GM12873 (cell line): ENCODE measurements around the gene ATP1A3.

Source experiments
- TF ChIP-seq, protein P1 (sequence below): IDR thresholded peaks from 2 replicates; pipeline ENCODE4 v1.5.1; 2012; ENCODE audit warnings: low read depth, mild to moderate bottlenecking, moderate library complexity, low read length, control low read depth; ENCODE audit not compliant: insufficient read depth; ENCODE audit errors: missing control alignments

ATP1A3 gene

DNA sequence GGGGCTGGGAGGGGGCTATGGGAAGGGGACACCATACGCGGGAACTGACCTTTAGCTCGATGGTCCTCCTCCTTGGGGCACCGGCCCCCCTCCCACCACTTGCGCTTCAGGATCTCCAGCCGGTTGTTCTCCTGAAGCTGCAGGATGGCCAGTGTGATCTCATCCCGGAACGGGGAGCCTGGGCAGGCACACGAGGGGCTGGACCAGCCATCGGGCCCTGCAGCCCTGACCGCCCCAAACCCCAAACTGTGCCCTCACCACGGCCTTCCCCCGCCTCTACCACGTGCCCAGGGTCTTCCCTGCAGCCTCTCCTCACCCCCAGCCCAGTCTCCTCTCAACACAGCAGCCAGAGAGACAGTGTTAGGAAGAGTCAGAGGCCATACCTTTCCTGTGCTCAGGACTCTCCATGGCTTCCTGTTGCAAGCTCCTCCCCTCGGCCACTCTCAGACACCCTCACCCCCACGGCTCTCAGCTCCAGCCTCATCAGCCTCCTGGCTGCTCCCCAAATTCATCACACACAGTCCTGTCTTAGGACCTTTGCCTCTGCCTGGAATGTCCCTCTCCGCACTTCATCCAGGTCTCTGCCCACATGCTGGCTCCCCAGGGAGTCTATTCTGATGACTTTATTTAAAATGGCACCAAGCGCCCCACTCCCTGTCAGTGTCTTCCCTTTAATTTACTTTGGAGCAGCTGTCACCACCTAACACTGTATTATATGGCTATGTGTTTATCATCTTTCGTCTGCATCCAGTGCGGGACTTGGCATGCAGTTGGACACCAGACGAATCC lies 9.7 kb upstream of the ATP1A3 start:
- TF ChIP-seq, protein P1, sequence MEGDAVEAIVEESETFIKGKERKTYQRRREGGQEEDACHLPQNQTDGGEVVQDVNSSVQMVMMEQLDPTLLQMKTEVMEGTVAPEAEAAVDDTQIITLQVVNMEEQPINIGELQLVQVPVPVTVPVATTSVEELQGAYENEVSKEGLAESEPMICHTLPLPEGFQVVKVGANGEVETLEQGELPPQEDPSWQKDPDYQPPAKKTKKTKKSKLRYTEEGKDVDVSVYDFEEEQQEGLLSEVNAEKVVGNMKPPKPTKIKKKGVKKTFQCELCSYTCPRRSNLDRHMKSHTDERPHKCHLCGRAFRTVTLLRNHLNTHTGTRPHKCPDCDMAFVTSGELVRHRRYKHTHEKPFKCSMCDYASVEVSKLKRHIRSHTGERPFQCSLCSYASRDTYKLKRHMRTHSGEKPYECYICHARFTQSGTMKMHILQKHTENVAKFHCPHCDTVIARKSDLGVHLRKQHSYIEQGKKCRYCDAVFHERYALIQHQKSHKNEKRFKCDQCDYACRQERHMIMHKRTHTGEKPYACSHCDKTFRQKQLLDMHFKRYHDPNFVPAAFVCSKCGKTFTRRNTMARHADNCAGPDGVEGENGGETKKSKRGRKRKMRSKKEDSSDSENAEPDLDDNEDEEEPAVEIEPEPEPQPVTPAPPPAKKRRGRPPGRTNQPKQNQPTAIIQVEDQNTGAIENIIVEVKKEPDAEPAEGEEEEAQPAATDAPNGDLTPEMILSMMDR = no peak

DNA sequence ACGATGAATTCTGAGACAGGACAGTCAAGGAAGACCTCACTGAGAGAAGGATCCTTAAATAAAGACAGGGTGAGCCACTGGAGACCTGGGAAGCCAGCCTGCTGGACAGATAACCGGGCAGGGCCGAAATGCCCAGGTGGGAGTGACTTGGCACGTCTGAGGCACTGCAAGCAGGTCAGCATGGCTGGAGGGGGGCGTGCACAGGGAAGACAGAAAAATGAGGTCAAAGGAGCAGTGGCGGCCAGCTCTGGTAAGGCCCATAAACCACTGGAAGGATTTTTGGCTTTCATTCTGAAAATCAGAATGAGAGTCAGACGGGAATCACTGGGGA lies 5.8 kb upstream of the ATP1A3 start:
- TF ChIP-seq, protein P1 = no peak

DNA sequence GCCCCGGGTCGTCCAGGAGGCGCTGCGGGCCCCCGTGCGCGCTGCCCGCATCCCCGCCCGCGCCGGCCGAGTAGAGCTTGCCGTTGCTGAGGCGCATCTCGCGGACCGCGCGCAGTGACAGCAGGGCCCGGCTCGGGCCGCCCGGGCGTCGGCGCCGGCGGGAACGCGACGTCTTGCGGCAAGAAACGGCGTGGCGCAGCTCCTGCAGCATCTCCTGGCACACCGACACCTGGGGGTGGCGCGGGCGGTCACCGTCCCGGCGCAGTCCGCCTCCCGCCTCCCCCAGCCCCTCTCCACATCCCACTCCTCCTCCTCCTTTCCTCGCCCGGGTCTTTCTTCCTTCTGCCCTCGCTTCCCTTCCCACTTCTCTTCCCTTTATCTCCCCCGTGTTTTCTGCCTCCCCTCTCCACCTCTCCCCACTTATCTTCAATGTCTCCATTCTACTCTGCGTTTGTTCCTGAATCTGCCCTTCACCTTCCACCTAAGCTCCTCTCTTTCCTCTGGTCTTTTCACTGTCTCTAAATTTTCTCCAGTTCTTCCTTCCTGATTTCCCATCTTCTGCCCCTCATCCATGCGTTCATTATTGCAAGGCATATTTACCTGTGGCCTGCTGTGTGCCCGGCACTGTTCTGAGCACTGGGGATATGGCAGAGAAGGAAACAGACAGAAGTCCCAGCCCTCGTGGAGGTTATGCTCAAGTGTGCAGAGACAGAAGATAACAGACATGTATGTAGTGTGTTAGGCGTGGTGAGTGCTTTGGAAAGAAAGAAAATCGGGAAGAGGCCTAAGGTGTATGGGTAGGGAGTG lies 5.2 kb upstream of the ATP1A3 start:
- TF ChIP-seq, protein P1 = peak; percentile 11

DNA sequence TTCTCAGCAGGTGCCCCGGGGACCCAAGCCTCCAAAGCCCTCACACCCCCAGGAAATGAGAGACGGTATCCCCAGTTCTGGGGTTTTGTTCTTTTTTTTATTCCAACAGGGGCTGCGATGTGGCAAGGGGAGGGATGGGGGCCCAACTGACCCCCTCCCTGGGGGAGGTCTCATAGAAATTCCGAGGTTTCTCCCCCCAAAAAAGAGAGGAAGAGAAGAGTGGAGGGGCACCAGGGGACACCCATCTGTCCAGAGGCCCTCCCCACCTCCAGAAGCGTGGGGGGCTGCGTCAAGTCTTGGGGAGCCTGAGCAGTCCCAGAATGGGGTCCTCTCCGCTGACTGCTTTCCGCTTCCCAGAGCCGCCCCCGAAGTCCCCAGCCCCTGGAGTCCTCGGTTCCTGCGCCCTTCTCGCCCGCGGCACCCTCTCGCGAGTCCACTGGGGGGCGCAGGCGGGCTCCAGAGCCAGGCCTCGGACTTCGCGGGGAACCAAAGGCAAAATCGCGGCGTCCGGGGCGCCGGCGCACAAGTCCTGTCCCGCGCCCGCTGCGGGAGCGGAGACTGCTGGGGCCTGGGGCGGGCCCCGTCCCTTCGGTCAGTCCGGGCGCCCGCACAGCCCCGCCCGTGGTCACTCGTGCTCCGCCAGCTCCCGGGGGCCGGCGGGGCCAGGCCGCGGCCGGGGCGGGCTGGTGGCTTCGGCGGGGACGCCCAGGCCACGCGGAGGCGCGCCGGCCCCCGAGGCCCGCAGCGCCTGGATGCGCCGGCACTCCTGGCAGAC lies 4.4 kb upstream of the ATP1A3 start:
- TF ChIP-seq, protein P1 = peak; percentile 69

DNA sequence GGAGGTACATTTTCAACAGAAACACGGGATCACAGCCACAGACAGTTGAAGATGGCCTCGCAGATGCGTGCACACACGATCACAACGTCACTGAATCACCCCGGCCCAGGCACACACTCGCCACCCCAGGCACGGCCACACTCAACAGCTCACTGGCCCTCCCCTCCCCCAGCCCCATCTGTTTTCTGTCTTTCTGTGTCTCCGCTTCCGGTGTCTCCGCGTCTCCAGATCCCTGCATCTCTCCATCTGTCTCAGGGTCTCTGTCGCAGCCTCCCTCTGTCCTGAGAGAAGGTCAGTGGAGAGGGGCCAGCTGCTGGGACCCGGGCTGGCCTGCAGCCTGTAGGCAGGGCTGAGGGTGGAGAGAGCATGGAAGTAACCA lies 3.8 kb upstream of the ATP1A3 start:
- TF ChIP-seq, protein P1 = no peak

DNA sequence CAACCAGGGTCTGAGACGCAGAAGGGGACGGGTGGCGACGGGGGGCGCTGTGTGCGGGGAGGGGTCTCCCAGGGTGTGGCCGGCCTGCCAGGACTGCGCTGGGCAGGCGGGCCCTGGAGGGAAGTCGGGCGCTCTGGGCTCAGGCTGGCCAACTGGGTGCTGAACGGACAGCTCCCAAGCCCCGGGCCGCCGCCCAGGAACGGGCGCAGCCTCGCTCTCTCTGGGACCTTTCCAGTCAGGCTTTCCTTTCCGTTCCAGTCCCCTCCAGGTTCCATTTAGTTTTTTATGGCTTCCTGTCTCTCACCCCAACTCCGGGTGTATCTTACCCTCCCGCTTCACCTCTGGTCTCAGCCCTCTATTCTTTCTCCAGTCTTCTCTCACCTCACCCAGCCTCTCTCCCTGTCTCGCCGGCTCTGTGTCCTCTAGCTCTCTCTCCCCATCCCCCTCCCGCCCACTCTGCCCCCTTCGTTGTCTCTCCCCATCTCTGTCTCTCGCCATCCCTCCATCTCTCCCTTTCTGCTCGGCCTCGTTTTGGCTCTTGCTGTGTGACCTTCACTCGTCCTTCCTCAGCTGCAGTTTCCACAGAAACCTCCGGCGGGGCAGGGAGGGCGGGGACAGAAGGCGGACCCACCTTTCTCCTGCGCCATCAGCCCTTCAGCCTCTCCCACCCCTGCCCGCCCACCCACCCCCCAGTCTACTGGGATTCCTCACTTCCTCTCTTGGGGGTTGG lies 3.3 kb upstream of the ATP1A3 start:
- TF ChIP-seq, protein P1 = no peak
